ENCODE data around the gene RNF182.

DNA sequence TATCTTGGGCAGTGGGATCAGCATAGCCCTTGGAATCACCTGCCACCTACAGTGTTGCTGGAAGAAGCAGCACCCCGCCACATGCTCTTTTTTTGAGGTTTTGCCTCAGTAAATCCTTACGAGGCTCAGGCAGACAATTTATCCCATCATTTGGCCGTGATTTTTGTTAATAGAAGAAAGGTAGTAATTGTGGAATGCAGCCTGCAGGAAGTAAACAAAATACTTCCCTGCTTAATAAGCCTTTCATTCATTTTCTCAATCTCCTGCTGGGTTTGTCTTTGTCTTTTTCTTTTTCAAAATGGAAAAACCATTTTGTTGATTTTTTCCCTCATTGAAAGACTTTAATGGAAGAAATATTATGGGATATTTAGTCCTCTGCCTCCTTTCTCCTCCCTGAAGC, 99.1 kb downstream of the RNF182 start:
- TF ChIP-seq POLR2A (IDR thresholded peaks at IDR 0.05; ENCODE audit: low read depth), result no peak
- TF ChIP-seq, protein P1, sequence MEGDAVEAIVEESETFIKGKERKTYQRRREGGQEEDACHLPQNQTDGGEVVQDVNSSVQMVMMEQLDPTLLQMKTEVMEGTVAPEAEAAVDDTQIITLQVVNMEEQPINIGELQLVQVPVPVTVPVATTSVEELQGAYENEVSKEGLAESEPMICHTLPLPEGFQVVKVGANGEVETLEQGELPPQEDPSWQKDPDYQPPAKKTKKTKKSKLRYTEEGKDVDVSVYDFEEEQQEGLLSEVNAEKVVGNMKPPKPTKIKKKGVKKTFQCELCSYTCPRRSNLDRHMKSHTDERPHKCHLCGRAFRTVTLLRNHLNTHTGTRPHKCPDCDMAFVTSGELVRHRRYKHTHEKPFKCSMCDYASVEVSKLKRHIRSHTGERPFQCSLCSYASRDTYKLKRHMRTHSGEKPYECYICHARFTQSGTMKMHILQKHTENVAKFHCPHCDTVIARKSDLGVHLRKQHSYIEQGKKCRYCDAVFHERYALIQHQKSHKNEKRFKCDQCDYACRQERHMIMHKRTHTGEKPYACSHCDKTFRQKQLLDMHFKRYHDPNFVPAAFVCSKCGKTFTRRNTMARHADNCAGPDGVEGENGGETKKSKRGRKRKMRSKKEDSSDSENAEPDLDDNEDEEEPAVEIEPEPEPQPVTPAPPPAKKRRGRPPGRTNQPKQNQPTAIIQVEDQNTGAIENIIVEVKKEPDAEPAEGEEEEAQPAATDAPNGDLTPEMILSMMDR (IDR thresholded peaks at IDR 0.05), result no peak
- no peak for TF ChIP-seq POLR2AphosphoS5 (IDR thresholded peaks at IDR 0.05)

Measured in esophagus muscularis mucosa (tissue), 3 donors.